HL-60 (cell line): ENCODE measurements around the gene PARD6B.

Experiments used
- DNase-seq, 2 experiments: peaks; one replicate each; pipeline ENCODE4 v3.0.0-alpha.2; 2010 to 2020; ENCODE audit warnings: low read depth in 1 of 2, low spot score in 1 of 2
- H3K27ac ChIP-seq: fragments of 250-450 bp; sonication (Bioruptor Pico); replicated peaks from 2 replicates; pipeline ENCODE4 v1.5.1; 2020; ENCODE audit warnings: mild to moderate bottlenecking, moderate library complexity
- H3K27me3 ChIP-seq: fragments of 250-450 bp; sonication (Bioruptor Pico); 2 replicates; pipeline ENCODE4 v1.5.1; 2021; ENCODE audit warnings: mild to moderate bottlenecking, moderate library complexity; ENCODE audit not compliant: insufficient read depth, poor library complexity, severe bottlenecking
- H3K4me3 ChIP-seq: replicated peaks from 2 replicates; pipeline ENCODE4 v1.5.1; 2011; ENCODE audit warnings: mild to moderate bottlenecking, control low read depth, low read length; ENCODE audit not compliant: insufficient read depth
- CTCF ChIP-seq: IDR thresholded peaks from one replicate; pipeline ENCODE4 v1.5.1; 2011; ENCODE audit warnings: low read length, control low read depth, inconsistent platforms; ENCODE audit not compliant: insufficient read depth
- GABPA ChIP-seq: IDR thresholded peaks from 2 replicates; pipeline ENCODE4 v1.6.1; 2012; ENCODE audit warnings: low read depth
- POLR2AphosphoS5 ChIP-seq: IDR thresholded peaks from 2 replicates; pipeline ENCODE4 v1.6.1; 2012; ENCODE audit warnings: low read depth
- REST ChIP-seq: IDR thresholded peaks from 2 replicates; pipeline ENCODE4 v1.6.1; 2012; ENCODE audit warnings: low read depth; ENCODE audit not compliant: insufficient replicate concordance
- SPI1 ChIP-seq: IDR thresholded peaks from 2 replicates; pipeline ENCODE4 v1.6.1; 2012; ENCODE audit warnings: low read depth, mild to moderate bottlenecking, borderline replicate concordance

Gene PARD6B

GRCh38 chr20:50729901-50730764 lies 1.2 kb upstream of the PARD6B start:
- Histone ChIP-seq H3K27ac (peak overlapping the region; percentile 63), H3K27me3 (no peaks in the 10 kb centered on the region), H3K4me3 (peak overlapping the region; percentile 62)
- TF ChIP-seq POLR2AphosphoS5 (no peak), CTCF (no peak), REST (no peak), SPI1 (no peak), GABPA (no peak)
- DNase-seq, result no peak

- peak overlapping the region; percentile 62 for H3K4me3 ChIP-seq
- H3K27ac ChIP-seq, result peak overlapping the region; percentile 63
- no peak for TF ChIP-seq GABPA
- TF ChIP-seq CTCF, result no peak
- no peak for TF ChIP-seq REST
- TF ChIP-seq POLR2AphosphoS5, result no peak
- no peak for TF ChIP-seq SPI1
- DNase-seq, result no peak
- no peaks in the 10 kb centered on the region for H3K27me3 ChIP-seq
Measured at GRCh38 chr20:50730765-50731054, 670 bp upstream of the PARD6B start.

GRCh38 chr20:50731930-50732690 lies 730 bp downstream of the PARD6B start:
- Histone ChIP-seq H3K27ac (no peak overlapping the region), H3K27me3 (no peaks in the 10 kb centered on the region), H3K4me3 (peak overlapping the region; percentile 62)
- TF ChIP-seq SPI1, result no peak
- TF ChIP-seq CTCF, result no peak
- no peak for TF ChIP-seq POLR2AphosphoS5
- TF ChIP-seq REST, result no peak
- TF ChIP-seq GABPA, result no peak
- DNase-seq, result no peak
